T1000 (cell line): ENCODE measurements around the gene FIGLA.
"Not testable (repeated sequence)": the region's sequence is repeated elsewhere in the genome, so short reads cannot be mapped to it uniquely, and the experiment has no call there.

ENCODE experiments used
- DNase-seq: peaks from one replicate; lab custom pipeline; 2025; ENCODE audit warnings: mixed read lengths; lab: John Stamatoyannopoulos, UW

FIGLA gene

DNA sequence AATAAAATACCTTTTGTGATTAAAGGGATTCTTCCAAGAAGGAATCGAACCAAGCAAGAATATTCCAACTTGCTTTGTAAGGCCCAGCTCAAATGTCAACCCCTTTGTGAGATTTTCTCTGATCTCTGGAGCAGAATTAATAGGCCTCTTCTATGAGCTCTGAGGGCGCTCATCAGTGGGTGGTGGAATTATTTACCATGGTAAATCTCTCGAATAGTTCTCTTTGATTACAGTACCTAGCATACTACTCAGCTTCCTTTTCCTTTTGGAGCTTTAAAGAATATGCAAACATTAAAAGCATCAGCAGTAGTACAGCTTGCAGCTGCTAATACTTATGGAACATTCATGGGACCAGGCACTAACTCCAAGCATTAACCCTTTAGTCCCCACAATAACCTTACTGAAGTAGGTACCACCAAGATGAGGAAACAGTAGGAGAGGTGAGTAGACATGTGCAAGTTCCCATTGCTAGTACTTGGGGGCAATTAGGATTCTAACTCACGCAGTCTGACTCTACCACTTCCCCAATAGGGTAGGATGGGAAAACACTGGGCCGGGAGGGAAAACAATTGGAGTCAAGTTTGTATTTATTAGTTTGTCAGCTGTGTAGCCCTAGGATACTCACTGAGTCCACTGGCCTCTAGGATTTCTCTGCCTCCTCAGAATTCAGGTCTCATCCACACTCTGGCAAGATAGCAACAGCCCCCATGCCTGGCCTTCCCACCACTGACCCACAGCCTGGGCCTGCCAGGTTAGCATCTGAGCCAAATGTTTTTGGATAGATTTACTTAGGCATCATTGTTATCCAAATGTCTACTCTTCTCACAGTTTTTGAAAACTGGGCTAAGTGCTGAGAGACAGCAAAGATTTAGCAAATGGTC is 44.1 kb downstream of the FIGLA start:
- DNase-seq: no peak

- DNase-seq: no peak
Observed at GRCh38 chr2:70745276-70745825, 45.1 kb downstream of the FIGLA start.

GRCh38 chr2:70744397-70744796 is 46.0 kb downstream of the FIGLA start:
- no peak for DNase-seq

- DNase-seq: no peak
Observed at GRCh38 chr2:70743677-70744076, 46.8 kb downstream of the FIGLA start.

- no peak for DNase-seq
Observed at GRCh38 chr2:70743068-70743467, 47.4 kb downstream of the FIGLA start.

- DNase-seq: not testable (repeated sequence)
Observed at GRCh38 chr2:70739492-70739891, 51.0 kb downstream of the FIGLA start.

- no peak for DNase-seq
Observed at GRCh38 chr2:70738159-70738558, 52.3 kb downstream of the FIGLA start.

GRCh38 chr2:70735071-70735470 is 55.4 kb downstream of the FIGLA start:
- no peak for DNase-seq

DNA sequence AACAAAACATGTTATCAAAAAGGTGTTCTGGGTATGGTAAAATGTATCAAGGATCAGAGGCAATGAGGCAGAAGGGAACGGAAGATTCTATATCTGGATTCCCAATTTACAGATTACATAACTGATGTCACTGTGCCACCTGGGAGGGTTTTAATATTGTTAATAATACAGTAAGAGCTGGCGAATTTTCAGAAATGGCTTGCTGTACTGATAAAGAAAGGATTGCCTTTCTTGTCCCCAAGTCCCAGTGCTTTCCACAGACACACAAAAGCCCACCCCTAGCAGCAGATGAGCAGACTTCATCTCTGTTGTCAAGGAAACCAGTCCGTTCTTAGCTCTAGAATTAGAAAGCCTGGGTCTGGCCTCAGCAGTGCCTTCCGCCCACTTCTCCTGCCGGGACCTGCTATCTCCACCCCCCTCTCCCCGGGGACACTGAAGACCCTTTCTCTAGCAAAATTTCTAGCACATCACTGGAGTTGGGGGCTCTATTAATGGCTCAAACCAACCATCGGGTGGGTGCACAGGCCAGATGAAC is 56.7 kb downstream of the FIGLA start:
- DNase-seq: no peak

- DNase-seq: no peak
Observed at GRCh38 chr2:70732766-70733645, 57.4 kb downstream of the FIGLA start.

DNA sequence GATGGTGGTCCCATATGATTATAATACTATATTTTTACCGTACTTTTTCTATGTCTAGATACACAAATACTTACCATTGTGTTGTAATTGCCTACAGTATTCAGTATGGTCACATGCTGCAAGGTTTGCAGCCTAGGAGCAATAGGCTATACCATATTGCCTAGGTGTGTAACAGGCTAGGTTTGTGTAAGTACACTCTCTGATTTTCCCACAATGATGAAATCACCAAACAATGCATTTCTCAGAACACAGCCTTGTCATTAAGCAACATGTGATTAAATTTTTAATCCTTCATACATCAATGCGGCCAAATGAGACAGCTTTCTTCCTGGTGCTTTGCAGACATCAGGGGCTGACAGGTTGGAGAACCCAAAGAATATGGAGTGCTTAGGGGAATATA is 59.7 kb downstream of the FIGLA start:
- DNase-seq: no peak

- DNase-seq: no peak
Observed at GRCh38 chr2:70729647-70730046, 60.8 kb downstream of the FIGLA start.

- no peak for DNase-seq
Observed at GRCh38 chr2:70728128-70728527, 62.3 kb downstream of the FIGLA start.
